HepG2 (cell line): ENCODE results near the gene AGRN. TPM values are rescaled to one million over a fixed set of nuclear protein-coding genes. Genes with fewer than 3 reads are reported as not detected.
A peak's percentile ranks its signal among the peaks of the same experiment; 100 is the strongest.

Experiments used
- ATAC-seq: fragments of 200-7000 bp; cut with Tn5 transposase; 3 replicates; pipeline ENCODE4 v1.9.1; 2020; ENCODE audit warnings: mild to moderate bottlenecking, moderate library complexity
- BruUV-seq: library from RNA; stranded (reverse); fragments of 400-500 nt; replicated peaks from 2 replicates; lab custom pipeline; 2021; lab: Mats Ljungman, UMichigan
- CTCF ChIA-PET: fragments of 300-600 bp; formaldehyde crosslinking; extraction: SDS; loops from one replicate; lab custom pipeline; 2021; ENCODE audit warnings: low total read pairs, inconsistent platforms, low intra/inter-chr PET ratio; lab: Yijun Ruan, JAX
- POLR2A ChIA-PET: fragments of 350-600 bp; sonication (Branson Sonifier 250); formaldehyde crosslinking; loops from one replicate; lab custom pipeline; 2020; ENCODE audit warnings: antibody characterized with exemption, inconsistent platforms; lab: Yijun Ruan, JAX
- DNase-seq: peaks from one replicate; pipeline ENCODE4 v3.0.0-alpha.2; 2015; ENCODE audit warnings: low spot score
- FAIRE-seq: peaks from 3 replicates; lab custom pipeline; 2011; peaks lifted over from hg19 to GRCh38; lab: Jason Lieb, UNC
- H2AFZ ChIP-seq: one replicate; pipeline ENCODE4 v1.6.1; 2011; ENCODE audit warnings: low read length, inconsistent platforms
- H3K27ac ChIP-seq: fragments of 300-600 bp; 3 replicates; pipeline ENCODE4 v1.8.0; 2011; ENCODE audit warnings: mixed run types, mild to moderate bottlenecking, mixed read lengths, low read length, inconsistent platforms; ENCODE audit not compliant: insufficient read depth; ENCODE audit errors: extremely low read length
- H3K27me3 ChIP-seq, 2 experiments: fragments of 200-600 bp in 1 of 2; 2 replicates in 1 of 2; 3 replicates in 1 of 2; pipeline versions ENCODE4 v1.6.0 to v1.8.0; 2011; ENCODE audit warnings: low read length in 2 of 2, mild to moderate bottlenecking in 2 of 2, moderate library complexity in 2 of 2, inconsistent platforms in 1 of 2; ENCODE audit not compliant: insufficient read depth in 2 of 2, control insufficient read depth in 1 of 2
- H3K36me3 ChIP-seq, 2 experiments: fragments of 200-600 bp in 1 of 2; replicated peaks in 1 of 2; 2 replicates in 1 of 2; 3 replicates in 1 of 2; pipeline versions ENCODE4 v1.5.1 to v1.8.0; 2011; ENCODE audit warnings: low read length in 2 of 2, inconsistent platforms in 1 of 2; ENCODE audit not compliant: insufficient read depth in 2 of 2, control insufficient read depth in 1 of 2
- H3K4me1 ChIP-seq: 2 replicates; pipeline ENCODE4 v1.5.1; 2012; ENCODE audit warnings: low read length, inconsistent platforms; ENCODE audit not compliant: insufficient read depth
- H3K4me2 ChIP-seq: 2 replicates; pipeline ENCODE4 v1.6.0; 2011; ENCODE audit warnings: low read depth, low read length, inconsistent platforms
- H3K4me3 ChIP-seq, 3 experiments: fragments of 200-600 bp in 1 of 3; sonication (generic), shearing (Covaris generic) in 1 of 3; replicated peaks in 1 of 3; 2 replicates each; pipeline ENCODE4 v1.5.1; 2011 to 2016; ENCODE audit warnings: low read length in 3 of 3, inconsistent platforms in 2 of 3, low read depth in 2 of 3, mild to moderate bottlenecking in 2 of 3, control low read depth in 1 of 3, mixed read lengths in 1 of 3; ENCODE audit not compliant: insufficient read depth in 1 of 3
- H3K79me2 ChIP-seq: one replicate; pipeline ENCODE4 v1.6.1; 2011; ENCODE audit warnings: low read length, inconsistent platforms; ENCODE audit not compliant: insufficient read depth
- H3K9ac ChIP-seq: 2 replicates; pipeline ENCODE4 v1.6.0; 2011; ENCODE audit warnings: mild to moderate bottlenecking, low read depth, low read length, inconsistent platforms; ENCODE audit not compliant: insufficient read depth
- H3K9me3 ChIP-seq: 2 replicates; pipeline ENCODE4 v1.5.1; 2012; ENCODE audit warnings: mild to moderate bottlenecking, low read length
- H4K20me1 ChIP-seq: 2 replicates; pipeline ENCODE4 v1.6.0; 2011; ENCODE audit warnings: inconsistent platforms, mild to moderate bottlenecking, low read length, moderate library complexity; ENCODE audit not compliant: insufficient read depth
- AGO1 ChIP-seq: fragments of 200-400 bp; formaldehyde crosslinking; IDR thresholded peaks from 2 replicates; pipeline ENCODE4 v1.6.1; 2017; ENCODE audit warnings: mild to moderate bottlenecking, low read depth, low read length, moderate library complexity; ENCODE audit not compliant: poor library complexity, severe bottlenecking
- E2F5 ChIP-seq: sonication (generic); formaldehyde crosslinking; conservative IDR thresholded peaks from 2 replicates; pipeline ENCODE4 v1.4.0; 2020; ENCODE audit warnings: missing genetic modification reagents
- FOXO1 ChIP-seq: sonication (generic); formaldehyde crosslinking; IDR thresholded peaks from 2 replicates; pipeline ENCODE4 v1.4.0; 2020; ENCODE audit warnings: missing genetic modification reagents
- MXD1 ChIP-seq: sonication (generic); formaldehyde crosslinking; IDR thresholded peaks from 2 replicates; pipeline ENCODE4 v1.4.0; 2020; ENCODE audit warnings: mild to moderate bottlenecking, missing genetic modification reagents
- TCF7 ChIP-seq: sonication (generic); IDR thresholded peaks from 2 replicates; pipeline ENCODE4 v1.6.1; 2016; ENCODE audit warnings: antibody characterized with exemption, low read depth
- ZBTB33 ChIP-seq: sonication (generic); formaldehyde crosslinking; IDR thresholded peaks from 2 replicates; pipeline ENCODE4 v1.4.0; 2020; ENCODE audit warnings: missing genetic modification reagents
- ZNF205 ChIP-seq: IDR thresholded peaks from 2 replicates; pipeline ENCODE4 v1.6.1; 2018; ENCODE audit warnings: missing biosample characterization, missing genetic modification reagents
- ZNF451 ChIP-seq: sonication (generic); formaldehyde crosslinking; IDR thresholded peaks from 2 replicates; pipeline ENCODE4 v1.5.0; 2020; ENCODE audit warnings: mild to moderate bottlenecking, missing genetic modification reagents
- ZNF607 ChIP-seq: sonication (generic); formaldehyde crosslinking; IDR thresholded peaks from 2 replicates; pipeline ENCODE4 v1.5.1; 2020; ENCODE audit warnings: missing genetic modification reagents, mild to moderate bottlenecking, borderline replicate concordance
- ZNF646 ChIP-seq: sonication (generic); formaldehyde crosslinking; IDR thresholded peaks from 2 replicates; pipeline ENCODE4 v1.9.0; 2021; ENCODE audit warnings: mild to moderate bottlenecking, missing genetic modification reagents
- ZNF709 ChIP-seq: sonication (generic); formaldehyde crosslinking; IDR thresholded peaks from 2 replicates; pipeline ENCODE4 v1.5.0; 2020; ENCODE audit warnings: mild to moderate bottlenecking, missing genetic modification reagents
- ZNF776 ChIP-seq: sonication (generic); formaldehyde crosslinking; IDR thresholded peaks from 2 replicates; pipeline ENCODE4 v1.4.0; 2020; ENCODE audit warnings: mild to moderate bottlenecking, missing genetic modification reagents
- ZNF790 ChIP-seq: sonication (generic); formaldehyde crosslinking; IDR thresholded peaks from 2 replicates; pipeline ENCODE4 v1.8.0; 2022; ENCODE audit warnings: missing genetic modification reagents, mild to moderate bottlenecking, borderline replicate concordance
- WGBS: methylation state at CpG from one replicate; pipeline ENCODE4 v1.1.6; 2017; ENCODE audit warnings: low lambda C conversion rate; 5-methylcytosine and 5-hydroxymethylcytosine counted together
- in situ Hi-C: cut with HindIII; loops from 2 replicates; pipeline ENCODE4 v1.10.0; 2017; ENCODE audit warnings: low pct_unique_long_range_greater_than_20kb; ENCODE audit not compliant: extremely low pct_ligation_motif_present
- intact Hi-C: fragments of 100-400 bp; cut with micrococcal nuclease; formaldehyde crosslinking; loops from one replicate; pipeline ENCODE4 v1.10.0; 2022; ENCODE audit not compliant: unreplicated experiment
- polyA plus RNA-seq, 8 experiments: library from polyadenylated mRNA; depleted of rRNA in 3 of 8; stranded (reverse) in 7 of 8; unstranded in 1 of 8; fragments of >200 nt; fragmentation: Illumina TruSeq in 4 of 8; extraction: Trizol in 4 of 8; gene quantifications; 2 replicates each; pipeline versions ENCODE4 v1.2.1 to v1.2.3, GENCODE V29; 2011 to 2016; ENCODE audit warnings: low read depth in 4 of 8, missing spikeins in 1 of 8, mixed read lengths in 1 of 8; ENCODE audit not compliant: insufficient read depth in 1 of 8
- total RNA-seq, 5 experiments: library from RNA; depleted of rRNA; stranded (reverse); fragments of >200 nt; fragmentation: Illumina TruSeq; extraction: Trizol; gene quantifications; 2 replicates each; pipeline ENCODE4 v1.2.3, GENCODE V29; 2016; ENCODE audit warnings: low read depth in 1 of 5

The AGRN gene
- total and polyA plus RNA-seq, 2 of the 13 experiments (the other 11 are each of a cell fraction or from before 2014, with no cell fraction given), result 29.8 to 65.2 TPM

DNA sequence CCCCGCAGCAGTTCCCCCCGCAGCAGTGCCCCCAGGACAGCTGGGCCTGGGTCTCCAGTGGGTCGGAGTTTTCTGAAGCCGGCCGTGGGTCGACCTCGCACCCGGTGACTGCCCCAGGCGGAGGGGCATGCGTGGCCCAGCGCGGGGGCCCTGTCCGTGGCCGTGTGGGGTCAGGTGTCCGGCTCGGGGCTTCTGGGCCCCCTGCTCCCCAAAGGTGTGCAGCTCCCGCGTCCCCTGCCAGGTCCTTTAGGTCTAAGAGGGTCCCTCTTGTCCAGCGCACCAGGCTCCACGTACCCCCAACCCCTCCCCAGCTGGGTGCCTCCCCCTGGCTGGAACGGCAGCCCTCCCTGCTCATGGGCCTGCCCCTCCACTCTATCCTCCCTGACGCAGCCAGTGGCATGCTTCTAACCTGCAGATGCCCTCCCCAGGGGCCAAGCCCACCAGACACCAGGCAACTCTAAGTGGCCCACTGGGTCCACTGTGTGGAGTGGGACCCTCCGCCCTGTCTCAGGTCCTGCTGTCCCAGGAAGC is 14.1 kb upstream of the AGRN start:
- no peaks in the 10 kb centered on the region for H4K20me1 ChIP-seq
- ChIA-PET POLR2A (interaction anchor here (0.7 to 4.1 kb wide), 15 partner anchors 8 to 281 kb away, joined by 3 to 61 read pairs (median 4); partner anchors contain the start of genes AGRN, ISG15 and UBE2J2), CTCF (no interaction called here)
- H3K4me3 ChIP-seq, result peak overlapping the region; percentile 56 to 77 (median 70)
- BruUV-seq, result TSS peak; percentile 70
- FAIRE-seq (no peak), ATAC-seq (peak; percentile 17), DNase-seq (no peak)
- H3K4me2 ChIP-seq, result peak overlapping the region; percentile 87
- H3K27ac ChIP-seq, result peak overlapping the region; percentile 88
- H2AFZ ChIP-seq, result no peak overlapping the region
- no peaks in the 10 kb centered on the region for H3K27me3 ChIP-seq
- in situ Hi-C loops, result no loop called here
- whole genome bisulfite sequencing, result 7% methylated on average over 3 of the region's 23 CpGs
- peaks cover 12% of the 10 kb centered on the region for H3K79me2 ChIP-seq
- peaks cover 54% of the 10 kb centered on the region for H3K4me1 ChIP-seq
- no peaks in the 10 kb centered on the region for H3K36me3 ChIP-seq
- intact Hi-C loops, result loop anchor here (10.0 kb wide), 1 partner anchor 229 kb away; the partner anchor contains the start of genes B3GALT6 and SDF4
- H3K9me3 ChIP-seq, result no peaks in the 10 kb centered on the region
- peak overlapping the region; percentile 77 for H3K9ac ChIP-seq
- TF ChIP-seq ZBTB33 (CRISPR knock-in tag) (no peak), TCF7 (no peak), ZNF205 (CRISPR knock-in tag) (no peak), MXD1 (CRISPR knock-in tag) (0 out of 2 replicates have a peak, but pooled peaks have one; percentile 11), ZNF790 (CRISPR knock-in tag) (peak; percentile 16; the same call in 1 of the 2 replicates), FOXO1 (no peak), E2F5 (CRISPR knock-in tag) (no peak), ZNF451 (CRISPR knock-in tag) (peak; percentile 0; the same call in 1 of the 2 replicates), AGO1 (peak; percentile 82), ZNF776 (CRISPR knock-in tag) (0 out of 2 replicates have a peak, but pooled peaks have one; percentile 54), ZNF646 (CRISPR knock-in tag) (no peak), ZNF607 (CRISPR knock-in tag) (peak; percentile 55), ZNF709 (CRISPR knock-in tag) (0 out of 2 replicates have a peak, but pooled peaks have one; percentile 26)
